Hepatocyte (in vitro differentiated cells): ENCODE results near the gene TRIM39. TPM values are rescaled to one million over a fixed set of nuclear protein-coding genes. Genes with fewer than 3 reads are reported as not detected.
"Not testable (repeated sequence)": the region's sequence is repeated elsewhere in the genome, so short reads cannot be mapped to it uniquely, and the experiment has no call there.

Source experiments
- DNase-seq: peaks from one replicate; pipeline ENCODE4 v3.0.0-alpha.2; 2016; ENCODE audit warnings: low spot score
- H2AFZ ChIP-seq: fragments of 200-600 bp; sonication (generic); 2 replicates; pipeline ENCODE4 v1.6.0; 2016; ENCODE audit warnings: antibody characterized with exemption, mild to moderate bottlenecking
- H3K27ac ChIP-seq: fragments of 200-600 bp; sonication (generic); 2 replicates; pipeline ENCODE4 v1.5.1; 2016; ENCODE audit warnings: mild to moderate bottlenecking
- H3K27me3 ChIP-seq: fragments of 200-600 bp; sonication (generic); 2 replicates; pipeline ENCODE4 v1.6.1; 2016
- H3K36me3 ChIP-seq: fragments of 200-600 bp; sonication (generic); replicated peaks from 2 replicates; pipeline ENCODE4 v1.5.1; 2016; ENCODE audit warnings: low read depth; ENCODE audit not compliant: insufficient read depth
- H3K4me1 ChIP-seq: fragments of 200-600 bp; sonication (generic); 2 replicates; pipeline ENCODE4 v1.5.1; 2016; ENCODE audit warnings: mild to moderate bottlenecking, moderate library complexity; ENCODE audit not compliant: insufficient read depth
- H3K4me2 ChIP-seq: fragments of 200-600 bp; sonication (generic); 2 replicates; pipeline ENCODE4 v1.6.0; 2016
- H3K4me3 ChIP-seq: fragments of 200-600 bp; sonication (generic); 2 replicates; pipeline ENCODE4 v1.5.1; 2016; ENCODE audit warnings: mild to moderate bottlenecking
- H3K79me2 ChIP-seq: fragments of 200-600 bp; sonication (generic); 2 replicates; pipeline ENCODE4 v1.6.0; 2017; ENCODE audit warnings: mild to moderate bottlenecking
- H3K9me2 ChIP-seq: fragments of 200-600 bp; sonication (generic); replicated peaks from 2 replicates; pipeline ENCODE4 v1.6.0; 2017; ENCODE audit warnings: mild to moderate bottlenecking; ENCODE audit not compliant: insufficient read depth
- H3K9me3 ChIP-seq: fragments of 200-600 bp; sonication (generic); 2 replicates; pipeline ENCODE4 v1.5.1; 2016; ENCODE audit warnings: low read depth, mild to moderate bottlenecking
- H4K20me1 ChIP-seq: fragments of 200-600 bp; sonication (generic); 2 replicates; pipeline ENCODE4 v1.6.0; 2016; ENCODE audit warnings: mild to moderate bottlenecking; ENCODE audit not compliant: insufficient read depth, poor library complexity, severe bottlenecking
- EZH2 ChIP-seq: fragments of 200-600 bp; sonication (generic); IDR thresholded peaks from 2 replicates; pipeline ENCODE4 v1.6.1; 2016; ENCODE audit warnings: antibody characterized with exemption, mild to moderate bottlenecking, borderline replicate concordance
- EZH2phosphoT487 ChIP-seq: fragments of 200-600 bp; sonication (generic); IDR thresholded peaks from one replicate; pipeline ENCODE4 v1.6.1; 2018; ENCODE audit warnings: antibody characterized with exemption, mild to moderate bottlenecking, low read depth, moderate library complexity; ENCODE audit not compliant: unreplicated experiment, severe bottlenecking
- WGBS: methylation state at CpG from one replicate; pipeline ENCODE4 v1.1.6; 2016; ENCODE audit warnings: low lambda C conversion rate; ENCODE audit errors: missing lambda C conversion rate; 5-methylcytosine and 5-hydroxymethylcytosine counted together
- polyA plus RNA-seq: library from polyadenylated mRNA; unstranded; fragments of >200 nt; fragmentation: Nextera tagmentation; extraction: Ambion mirVana; gene quantifications from 2 replicates; pipeline ENCODE4 v1.2.1, GENCODE V29; 2016
- total RNA-seq: library from RNA; depleted of rRNA; stranded (reverse); fragments of >200 nt; gene quantifications from 2 replicates; pipeline ENCODE4 v1.2.3, GENCODE V29; 2014
- TF ChIP-seq, protein P1 (sequence below): fragments of 200-600 bp; sonication (generic); IDR thresholded peaks from 2 replicates; pipeline ENCODE4 v1.5.1; 2016; ENCODE audit warnings: antibody characterized with exemption, mild to moderate bottlenecking; ENCODE audit not compliant: poor library complexity

The TRIM39 gene
- total and polyA plus RNA-seq, 2 experiments from 2014 or later: 7.8 to 8.8 TPM

DNA sequence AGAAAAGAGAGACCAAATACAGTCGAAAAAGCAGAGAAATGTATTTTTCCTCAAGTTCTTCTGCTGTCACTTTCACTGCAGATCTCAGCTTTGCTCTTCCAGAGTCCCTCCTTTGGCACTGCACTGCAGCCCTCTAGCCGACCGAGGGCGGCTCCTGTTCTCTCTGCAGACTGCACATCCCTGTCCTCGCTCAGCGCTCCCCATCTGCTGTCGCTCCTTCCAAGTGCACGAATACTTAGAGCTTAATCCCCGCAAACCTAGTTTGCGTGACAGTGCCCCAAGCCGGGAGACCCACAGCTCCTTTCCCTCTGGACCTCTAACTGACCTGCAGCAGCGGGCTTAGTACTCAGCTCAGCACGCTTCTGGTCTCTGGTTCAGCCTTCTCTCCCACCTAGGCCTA is 33.4 kb downstream of the TRIM39 start:
- Histone ChIP-seq H3K9me3 (no peaks in the 10 kb centered on the region), H3K4me3 (no peak overlapping the region), H3K4me1 (no peaks in the 10 kb centered on the region), H2AFZ (no peak overlapping the region), H3K27me3 (peaks cover 65% of the 10 kb centered on the region), H3K79me2 (no peaks in the 10 kb centered on the region), H3K9me2 (no peaks in the 10 kb centered on the region), H3K36me3 (no peaks in the 10 kb centered on the region), H4K20me1 (no peaks in the 10 kb centered on the region), H3K27ac (no peak overlapping the region), H3K4me2 (no peak overlapping the region)
- TF ChIP-seq EZH2 (no peak), EZH2phosphoT487 (no peak)
- TF ChIP-seq, protein P1, sequence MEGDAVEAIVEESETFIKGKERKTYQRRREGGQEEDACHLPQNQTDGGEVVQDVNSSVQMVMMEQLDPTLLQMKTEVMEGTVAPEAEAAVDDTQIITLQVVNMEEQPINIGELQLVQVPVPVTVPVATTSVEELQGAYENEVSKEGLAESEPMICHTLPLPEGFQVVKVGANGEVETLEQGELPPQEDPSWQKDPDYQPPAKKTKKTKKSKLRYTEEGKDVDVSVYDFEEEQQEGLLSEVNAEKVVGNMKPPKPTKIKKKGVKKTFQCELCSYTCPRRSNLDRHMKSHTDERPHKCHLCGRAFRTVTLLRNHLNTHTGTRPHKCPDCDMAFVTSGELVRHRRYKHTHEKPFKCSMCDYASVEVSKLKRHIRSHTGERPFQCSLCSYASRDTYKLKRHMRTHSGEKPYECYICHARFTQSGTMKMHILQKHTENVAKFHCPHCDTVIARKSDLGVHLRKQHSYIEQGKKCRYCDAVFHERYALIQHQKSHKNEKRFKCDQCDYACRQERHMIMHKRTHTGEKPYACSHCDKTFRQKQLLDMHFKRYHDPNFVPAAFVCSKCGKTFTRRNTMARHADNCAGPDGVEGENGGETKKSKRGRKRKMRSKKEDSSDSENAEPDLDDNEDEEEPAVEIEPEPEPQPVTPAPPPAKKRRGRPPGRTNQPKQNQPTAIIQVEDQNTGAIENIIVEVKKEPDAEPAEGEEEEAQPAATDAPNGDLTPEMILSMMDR: no peak
- no peak for DNase-seq
- WGBS: 61% methylated on average over 13 of the region's 13 CpGs

DNA sequence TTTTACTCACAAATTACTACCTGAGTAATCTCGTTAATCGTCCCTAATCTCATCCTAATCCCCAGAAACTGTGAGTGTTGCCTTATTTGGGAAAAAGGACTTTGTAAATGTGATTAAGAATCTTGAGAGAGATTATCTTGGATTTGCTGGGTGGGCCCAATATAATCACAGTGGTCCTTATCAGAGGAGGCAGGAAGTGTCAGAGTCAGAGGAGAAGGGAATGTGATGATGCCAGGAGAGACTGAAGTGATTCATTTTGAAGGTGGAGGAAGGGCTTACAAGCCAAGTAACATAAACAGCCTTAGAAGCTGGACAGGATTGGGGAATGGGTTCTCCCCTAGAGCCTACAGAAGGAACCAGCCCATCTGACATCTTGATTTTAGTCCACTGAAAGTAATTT is 34.9 kb downstream of the TRIM39 start:
- Histone ChIP-seq H3K36me3 (no peaks in the 10 kb centered on the region), H3K4me3 (no peak overlapping the region), H2AFZ (no peak overlapping the region), H3K9me2 (no peaks in the 10 kb centered on the region), H3K27me3 (peaks cover 80% of the 10 kb centered on the region), H3K79me2 (no peaks in the 10 kb centered on the region), H3K4me2 (no peak overlapping the region), H3K9me3 (no peaks in the 10 kb centered on the region), H3K27ac (no peak overlapping the region), H4K20me1 (no peaks in the 10 kb centered on the region), H3K4me1 (no peaks in the 10 kb centered on the region)
- TF ChIP-seq, protein P1: no peak
- TF ChIP-seq EZH2phosphoT487: no peak
- TF ChIP-seq EZH2: no peak
- WGBS: 63% methylated on average over 2 of the region's 2 CpGs
- no peak for DNase-seq

DNA sequence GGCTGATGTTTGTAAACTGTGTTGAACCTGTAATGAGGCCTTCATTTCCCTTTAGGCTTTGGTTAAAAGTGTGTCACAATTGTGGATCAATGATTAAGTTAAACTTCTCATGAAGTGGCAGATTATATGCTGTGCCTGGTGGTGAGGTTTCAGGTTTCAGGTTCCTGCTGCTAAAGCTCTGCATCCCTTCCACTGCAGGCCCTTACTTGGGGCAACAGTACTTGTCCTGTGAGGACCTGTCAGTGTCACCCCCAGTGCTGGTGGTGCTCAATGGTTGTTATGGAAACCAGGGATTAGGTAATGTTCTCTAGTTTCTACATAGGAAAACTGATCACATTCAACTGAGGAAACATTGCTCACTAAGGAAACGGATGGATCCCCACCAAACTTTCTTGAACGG is 36.7 kb downstream of the TRIM39 start:
- Histone ChIP-seq H2AFZ (no peak overlapping the region), H3K36me3 (no peaks in the 10 kb centered on the region), H3K9me3 (no peaks in the 10 kb centered on the region), H3K27me3 (peaks cover 73% of the 10 kb centered on the region), H3K27ac (no peak overlapping the region), H3K9me2 (no peaks in the 10 kb centered on the region), H3K4me2 (no peak overlapping the region), H4K20me1 (no peaks in the 10 kb centered on the region), H3K4me1 (no peaks in the 10 kb centered on the region), H3K4me3 (no peak overlapping the region), H3K79me2 (no peaks in the 10 kb centered on the region)
- WGBS: 80% methylated on average over 2 of the region's 2 CpGs
- DNase-seq: no peak
- TF ChIP-seq EZH2phosphoT487 (no peak), EZH2 (no peak)
- TF ChIP-seq, protein P1: no peak

- H3K79me2 ChIP-seq: no peaks in the 10 kb centered on the region
- H3K4me2 ChIP-seq: no peak overlapping the region
- H3K27ac ChIP-seq: no peak overlapping the region
- H3K4me3 ChIP-seq: no peak overlapping the region
- H3K9me2 ChIP-seq: no peaks in the 10 kb centered on the region
- H3K27me3 ChIP-seq: peaks cover 62% of the 10 kb centered on the region
- no peaks in the 10 kb centered on the region for H4K20me1 ChIP-seq
- no peak overlapping the region for H2AFZ ChIP-seq
- TF ChIP-seq, protein P1: no peak
- no peak for TF ChIP-seq EZH2
- no peak for TF ChIP-seq EZH2phosphoT487
- no peaks in the 10 kb centered on the region for H3K36me3 ChIP-seq
- H3K4me1 ChIP-seq: no peaks in the 10 kb centered on the region
- no peak for DNase-seq
- 90% methylated on average over 2 of the region's 2 CpGs for WGBS
- H3K9me3 ChIP-seq: no peaks in the 10 kb centered on the region
These were observed 37.9 kb downstream of the TRIM39 start for GRCh38 chr6:30364591-30364990.

- 27% methylated on average over 1 of the region's 1 CpG for WGBS
- not testable (repeated sequence) for H3K4me3 ChIP-seq, H3K79me2 ChIP-seq, H3K9me3 ChIP-seq, H3K27ac ChIP-seq, H3K4me1 ChIP-seq, H4K20me1 ChIP-seq, H3K4me2 ChIP-seq, H3K9me2 ChIP-seq, H3K36me3 ChIP-seq, H2AFZ ChIP-seq, DNase-seq
- H3K27me3 ChIP-seq: peaks cover 24% of the 10 kb centered on the region
These were observed 42.6 kb downstream of the TRIM39 start for GRCh38 chr6:30369280-30369679.
